ENCODE data around the gene MRC1. TPM values are rescaled to one million over a fixed set of nuclear protein-coding genes. Genes with fewer than 3 reads are reported as not detected.

Gene MRC1
- total RNA-seq, 1 donor from 2014 or later = 0.11 TPM

DNA sequence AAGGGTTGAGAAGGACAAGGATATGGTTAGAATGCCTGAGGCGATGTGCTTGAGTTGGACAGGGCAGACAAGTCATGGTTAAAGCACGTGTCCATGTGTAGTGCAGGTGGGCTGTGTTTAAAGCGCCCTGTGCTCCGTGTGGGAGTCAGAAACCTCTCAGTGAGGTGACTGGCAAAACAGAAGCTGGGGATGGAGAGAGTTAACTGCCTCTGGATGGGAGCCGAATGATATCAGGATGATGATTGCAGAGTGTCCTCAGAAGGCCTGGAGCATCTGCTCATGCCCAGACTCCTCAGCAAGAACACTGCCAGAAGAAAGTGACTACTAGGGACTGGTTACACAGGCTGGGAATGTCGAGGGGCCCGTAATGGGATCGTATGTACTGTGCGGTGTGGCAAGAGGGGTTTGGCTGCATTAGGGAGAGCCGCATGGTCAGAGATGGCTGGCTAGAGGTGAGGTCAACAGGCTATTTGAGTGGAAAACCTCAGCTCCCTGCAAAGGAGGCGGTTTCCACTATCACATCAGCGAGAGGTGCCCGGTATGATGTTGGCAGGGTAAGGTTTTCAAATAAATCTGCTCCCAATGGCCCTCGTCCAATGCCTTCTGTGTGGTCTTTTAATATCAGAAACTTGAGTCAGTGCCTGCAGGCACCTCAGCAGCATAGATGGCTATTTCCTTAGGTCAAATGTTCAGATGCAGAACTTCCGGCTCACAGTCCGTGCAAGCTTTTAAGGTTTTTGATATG is 26.1 kb upstream of the MRC1 start:
- DNase-seq (no peak), ATAC-seq (ENCODE audit: low read depth) (no peak)
- intact Hi-C loops (cut with micrococcal nuclease) = no loop called here
- H3K4me1 Mint-ChIP-seq = peaks cover 2% of the 10 kb centered on the region
- POLR2A ChIA-PET = no interaction called here
- H3K4me3 Mint-ChIP-seq = no peak overlapping the region
- H3K9me3 Mint-ChIP-seq = no peaks in the 10 kb centered on the region
- H3K36me3 Mint-ChIP-seq (ENCODE audit: low read depth) = no peaks in the 10 kb centered on the region
- no peak overlapping the region for H3K27ac Mint-ChIP-seq
- H3K27me3 Mint-ChIP-seq = peaks cover 3% of the 10 kb centered on the region
- TF ChIP-seq, protein P1, sequence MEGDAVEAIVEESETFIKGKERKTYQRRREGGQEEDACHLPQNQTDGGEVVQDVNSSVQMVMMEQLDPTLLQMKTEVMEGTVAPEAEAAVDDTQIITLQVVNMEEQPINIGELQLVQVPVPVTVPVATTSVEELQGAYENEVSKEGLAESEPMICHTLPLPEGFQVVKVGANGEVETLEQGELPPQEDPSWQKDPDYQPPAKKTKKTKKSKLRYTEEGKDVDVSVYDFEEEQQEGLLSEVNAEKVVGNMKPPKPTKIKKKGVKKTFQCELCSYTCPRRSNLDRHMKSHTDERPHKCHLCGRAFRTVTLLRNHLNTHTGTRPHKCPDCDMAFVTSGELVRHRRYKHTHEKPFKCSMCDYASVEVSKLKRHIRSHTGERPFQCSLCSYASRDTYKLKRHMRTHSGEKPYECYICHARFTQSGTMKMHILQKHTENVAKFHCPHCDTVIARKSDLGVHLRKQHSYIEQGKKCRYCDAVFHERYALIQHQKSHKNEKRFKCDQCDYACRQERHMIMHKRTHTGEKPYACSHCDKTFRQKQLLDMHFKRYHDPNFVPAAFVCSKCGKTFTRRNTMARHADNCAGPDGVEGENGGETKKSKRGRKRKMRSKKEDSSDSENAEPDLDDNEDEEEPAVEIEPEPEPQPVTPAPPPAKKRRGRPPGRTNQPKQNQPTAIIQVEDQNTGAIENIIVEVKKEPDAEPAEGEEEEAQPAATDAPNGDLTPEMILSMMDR (IDR thresholded peaks at IDR 0.05) = no peak
- CTCF ChIA-PET = no interaction called here

GRCh38 chr10:17783751-17784150 is 25.4 kb upstream of the MRC1 start:
- Mint-ChIP-seq H3K27me3 (peaks cover 5% of the 10 kb centered on the region), H3K4me1 (peaks cover 2% of the 10 kb centered on the region), H3K4me3 (no peak overlapping the region), H3K27ac (no peak overlapping the region), H3K9me3 (no peaks in the 10 kb centered on the region), H3K36me3 (ENCODE audit: low read depth) (no peaks in the 10 kb centered on the region)
- no peak for DNase-seq
- POLR2A ChIA-PET = no interaction called here
- CTCF ChIA-PET = no interaction called here
- intact Hi-C loops (cut with micrococcal nuclease) = no loop called here
- TF ChIP-seq, protein P1 (IDR thresholded peaks at IDR 0.05) = no peak
- no peak for ATAC-seq (ENCODE audit: low read depth)

DNA sequence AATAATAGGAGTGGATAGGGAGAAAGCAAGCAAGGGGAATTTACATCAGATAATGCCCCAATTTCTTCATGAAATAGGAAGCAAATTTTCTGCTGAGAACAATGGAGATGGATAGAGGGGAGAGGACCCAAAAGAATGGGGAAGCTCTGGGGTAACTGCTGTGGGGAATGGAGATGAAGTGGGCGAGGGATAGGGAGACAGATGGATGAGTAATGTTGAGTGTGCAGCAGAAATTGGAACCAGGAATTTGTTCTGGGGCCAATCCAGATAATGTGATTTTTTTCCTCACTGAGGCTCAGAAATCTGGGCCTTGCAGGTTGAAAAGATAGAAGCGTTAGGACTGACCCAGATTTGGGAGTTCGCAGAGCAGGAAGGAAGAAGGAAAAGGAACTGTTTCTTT is 24.5 kb upstream of the MRC1 start:
- no peak overlapping the region for H3K4me3 Mint-ChIP-seq
- H3K4me1 Mint-ChIP-seq = peaks cover 2% of the 10 kb centered on the region
- H3K36me3 Mint-ChIP-seq (ENCODE audit: low read depth) = no peaks in the 10 kb centered on the region
- H3K27me3 Mint-ChIP-seq = peaks cover 7% of the 10 kb centered on the region
- DNase-seq (no peak), ATAC-seq (ENCODE audit: low read depth) (no peak)
- ChIA-PET POLR2A (no interaction called here), CTCF (no interaction called here)
- H3K27ac Mint-ChIP-seq = no peak overlapping the region
- no peaks in the 10 kb centered on the region for H3K9me3 Mint-ChIP-seq
- TF ChIP-seq, protein P1 (IDR thresholded peaks at IDR 0.05) = no peak
- intact Hi-C loops (cut with micrococcal nuclease) = no loop called here

DNA sequence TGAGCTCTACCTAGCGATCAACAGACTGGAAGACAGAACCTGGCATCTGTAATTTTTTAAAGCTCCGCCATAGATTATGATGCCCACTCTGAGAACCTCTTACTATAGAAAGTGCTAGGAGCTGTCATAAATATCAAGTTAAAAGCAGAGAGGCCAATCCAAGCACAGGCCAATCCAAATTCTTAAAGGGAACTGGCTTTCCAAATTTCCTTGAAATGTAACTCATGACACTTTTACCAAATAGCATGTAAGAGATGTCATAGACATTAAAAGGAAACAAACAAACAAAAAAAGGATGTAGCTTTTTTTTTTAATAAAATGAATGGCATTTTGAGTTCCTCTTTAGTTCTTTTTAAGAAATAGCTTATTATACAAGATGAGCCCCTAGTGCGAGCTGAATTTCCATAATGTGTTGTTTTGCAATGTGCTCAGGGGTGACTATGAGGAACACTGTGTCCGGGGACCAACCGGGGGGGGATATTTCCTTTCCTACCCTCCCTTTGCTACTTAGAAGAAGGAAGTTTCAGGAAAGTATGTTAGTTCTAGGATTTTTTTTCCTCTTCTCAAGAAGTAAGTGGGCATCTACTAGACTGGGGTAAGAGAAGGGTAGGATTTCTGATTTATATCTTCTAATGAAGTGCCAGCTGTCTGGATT is 23.7 kb upstream of the MRC1 start:
- POLR2A ChIA-PET = interaction anchor here (0.6 kb wide), 1 partner anchor 610 kb away, joined by 9 read pairs; no protein-coding TSS in a partner anchor
- intact Hi-C loops (cut with micrococcal nuclease) = no loop called here
- CTCF ChIA-PET = no interaction called here
- Mint-ChIP-seq H3K4me1 (peaks cover 2% of the 10 kb centered on the region), H3K4me3 (no peak overlapping the region), H3K9me3 (no peaks in the 10 kb centered on the region), H3K27me3 (peaks cover 5% of the 10 kb centered on the region), H3K36me3 (ENCODE audit: low read depth) (no peaks in the 10 kb centered on the region), H3K27ac (no peak overlapping the region)
- TF ChIP-seq, protein P1 (IDR thresholded peaks at IDR 0.05) = no peak
- ATAC-seq (ENCODE audit: low read depth) = no peak
- no peak for DNase-seq

GRCh38 chr10:17787087-17787961 is 21.8 kb upstream of the MRC1 start:
- no peak for ATAC-seq (ENCODE audit: low read depth)
- ChIA-PET CTCF (no interaction called here), POLR2A (no interaction called here)
- TF ChIP-seq, protein P1 (IDR thresholded peaks at IDR 0.05) = no peak
- no peak overlapping the region for H3K27ac Mint-ChIP-seq
- DNase-seq = no peak
- H3K9me3 Mint-ChIP-seq = no peaks in the 10 kb centered on the region
- peaks cover 5% of the 10 kb centered on the region for H3K27me3 Mint-ChIP-seq
- H3K4me3 Mint-ChIP-seq = no peak overlapping the region
- no peaks in the 10 kb centered on the region for H3K36me3 Mint-ChIP-seq (ENCODE audit: low read depth)
- intact Hi-C loops (cut with micrococcal nuclease) = no loop called here
- H3K4me1 Mint-ChIP-seq = peaks cover 2% of the 10 kb centered on the region
